Activated CD4-positive, alpha-beta T cell treated with anti-CD3 and anti-CD28 coated beads for 1 hour (primary cell): ENCODE results near the gene PSMF1.
A peak's percentile ranks its signal among the peaks of the same experiment; 100 is the strongest.

Experiments used
- DNase-seq: peaks from one replicate; pipeline ENCODE4 v3.0.0-alpha.2; 2020

Gene PSMF1

GRCh38 chr20:1195226-1195625 lies 76.8 kb downstream of the PSMF1 start:
- DNase-seq = no peak

DNA sequence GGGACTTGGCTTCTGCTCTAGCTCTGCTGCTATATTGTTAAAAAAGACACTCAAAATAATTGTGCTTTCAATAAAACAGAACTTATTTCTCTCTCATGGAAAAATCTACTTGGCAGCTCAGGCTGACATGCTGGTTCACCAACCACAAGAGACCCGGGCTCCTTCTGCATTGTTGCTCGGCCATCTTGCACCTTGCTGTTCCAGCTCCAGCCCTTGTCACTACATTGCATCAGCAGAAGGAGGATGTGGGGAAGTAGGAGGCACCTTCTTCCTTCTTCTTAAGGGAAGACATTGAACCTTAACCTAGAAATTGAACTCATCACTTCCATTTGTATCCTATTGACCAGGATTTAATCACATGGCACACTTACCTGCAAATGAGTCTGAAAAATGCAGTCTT lies 78.2 kb downstream of the PSMF1 start:
- DNase-seq = no peak

DNA sequence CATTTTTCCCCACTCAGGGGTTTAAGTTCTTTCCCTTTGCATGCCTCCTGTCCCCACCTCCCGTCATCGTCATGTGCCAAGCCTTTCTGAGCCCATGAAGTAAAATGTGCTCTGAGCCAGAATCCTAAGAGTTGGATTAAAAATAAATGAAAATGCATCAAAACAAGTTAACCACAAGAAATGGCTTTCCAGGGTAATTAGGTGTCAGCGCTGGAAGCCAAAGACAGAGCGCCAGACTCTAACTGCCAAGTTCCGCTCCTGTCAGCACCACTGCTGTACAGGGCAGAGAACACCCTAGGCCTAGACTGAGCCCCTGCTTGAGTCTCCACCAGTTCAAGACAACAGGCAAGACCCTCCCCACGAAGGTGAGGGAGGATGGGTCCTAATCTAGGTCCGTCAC lies 79.4 kb downstream of the PSMF1 start:
- no peak for DNase-seq

DNA sequence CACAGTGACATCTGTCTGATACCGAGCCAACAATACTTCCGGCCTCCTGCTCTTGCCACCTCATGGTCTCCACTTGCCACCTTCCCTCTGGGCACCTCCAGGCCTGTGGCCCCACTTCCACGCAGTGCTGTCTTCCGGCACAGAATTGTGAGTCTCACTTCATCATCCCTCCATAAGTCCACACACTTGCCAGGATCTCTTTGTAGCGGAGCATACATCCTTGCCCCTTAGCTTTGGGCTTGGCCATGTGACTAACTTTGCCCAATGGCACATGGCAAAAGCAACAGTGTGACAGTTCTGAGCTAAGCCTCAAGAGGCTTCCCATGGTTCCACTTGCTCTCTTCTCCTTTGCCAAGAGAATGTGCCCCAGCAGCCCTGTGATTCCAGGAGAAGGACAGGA lies 80.3 kb downstream of the PSMF1 start:
- no peak for DNase-seq

GRCh38 chr20:1199212-1199873 lies 80.9 kb downstream of the PSMF1 start:
- DNase-seq = no peak

- no peak for DNase-seq
Observed at GRCh38 chr20:1199964-1200363, 81.6 kb downstream of the PSMF1 start.

DNA sequence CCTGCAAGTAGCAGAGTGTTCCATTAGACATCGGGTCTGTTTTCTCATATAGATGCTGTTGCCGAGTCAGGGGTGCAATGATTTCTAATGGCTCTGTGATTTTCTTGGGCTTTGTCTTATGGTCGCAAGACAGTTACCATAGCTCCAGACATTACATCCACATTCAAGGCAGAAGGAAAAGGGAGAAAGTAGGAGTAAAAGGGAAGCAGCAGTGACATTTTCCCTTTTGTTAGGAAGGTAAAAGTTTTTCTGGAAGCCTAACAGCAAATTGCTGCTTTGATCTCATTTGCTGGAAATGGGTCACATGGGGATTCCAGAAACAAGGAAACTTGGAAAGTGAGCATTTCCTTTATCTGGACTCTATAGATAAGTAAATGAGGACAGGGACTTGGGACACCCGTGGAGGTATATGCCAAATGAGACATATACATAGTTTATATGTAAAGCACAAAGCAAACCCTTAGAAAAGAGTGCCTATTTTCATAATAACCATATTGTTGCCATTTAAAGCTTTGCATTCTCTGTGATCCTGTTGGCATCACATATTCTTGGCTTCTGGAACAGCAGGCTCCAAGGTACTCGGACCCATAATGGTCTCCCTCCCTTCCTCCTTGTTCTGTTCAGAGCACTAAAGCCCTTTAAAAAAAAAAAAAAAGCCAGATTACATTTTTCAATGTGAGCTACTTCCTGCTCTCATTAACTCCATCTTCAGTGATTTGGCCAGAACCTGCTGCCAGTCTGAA lies 84.5 kb downstream of the PSMF1 start, which contains the start of gene C20orf202:
Gene C20orf202 (plus strand): TSS at position 693 of the 743 bp plus-strand sequence. CDS start 132 bp downstream, outside the sequence.
- DNase-seq = no peak

DNA sequence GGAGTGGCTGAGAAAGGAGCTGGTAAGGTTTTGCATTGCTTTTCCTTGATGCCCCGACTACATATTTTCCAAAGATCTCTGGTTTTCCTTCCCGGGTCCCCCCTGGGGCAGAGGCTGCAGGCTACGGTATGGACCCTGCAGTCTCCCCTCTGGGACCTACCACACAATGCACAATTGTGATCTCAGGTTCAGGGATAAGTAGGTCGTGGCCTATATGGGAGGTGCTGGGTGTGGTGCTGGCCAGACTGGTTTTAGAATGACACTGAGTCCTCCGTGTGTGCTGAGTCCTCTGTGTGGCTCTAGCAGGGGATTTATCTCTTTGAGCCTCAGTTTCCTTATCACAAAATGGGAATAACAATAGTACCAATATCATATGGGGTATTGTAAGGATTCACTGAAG lies 85.2 kb downstream of the PSMF1 start:
- no peak for DNase-seq

- DNase-seq = no peak
Observed at GRCh38 chr20:1204113-1204512, 85.7 kb downstream of the PSMF1 start.

GRCh38 chr20:1204576-1204975 lies 86.2 kb downstream of the PSMF1 start:
- DNase-seq = no peak

DNA sequence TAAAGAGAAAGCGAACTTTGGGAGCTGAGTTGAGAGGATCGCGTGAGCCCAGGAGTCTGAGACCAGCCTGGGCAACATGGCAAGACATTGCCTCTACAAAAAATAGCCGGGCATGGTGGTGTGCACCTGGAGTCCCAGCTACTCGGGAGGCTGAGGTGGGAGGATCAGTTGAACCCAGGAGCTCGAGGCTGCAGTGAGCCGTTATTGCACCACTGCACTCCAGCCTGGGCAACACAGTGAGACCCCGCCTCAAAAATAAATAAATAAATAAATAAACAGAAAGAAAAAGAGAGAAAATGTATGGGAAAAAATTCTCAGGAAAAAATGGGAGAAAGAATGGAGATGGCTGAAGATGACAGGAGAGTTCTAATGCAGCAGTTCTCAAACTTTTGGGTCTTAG lies 87.4 kb downstream of the PSMF1 start:
- no peak for DNase-seq

DNA sequence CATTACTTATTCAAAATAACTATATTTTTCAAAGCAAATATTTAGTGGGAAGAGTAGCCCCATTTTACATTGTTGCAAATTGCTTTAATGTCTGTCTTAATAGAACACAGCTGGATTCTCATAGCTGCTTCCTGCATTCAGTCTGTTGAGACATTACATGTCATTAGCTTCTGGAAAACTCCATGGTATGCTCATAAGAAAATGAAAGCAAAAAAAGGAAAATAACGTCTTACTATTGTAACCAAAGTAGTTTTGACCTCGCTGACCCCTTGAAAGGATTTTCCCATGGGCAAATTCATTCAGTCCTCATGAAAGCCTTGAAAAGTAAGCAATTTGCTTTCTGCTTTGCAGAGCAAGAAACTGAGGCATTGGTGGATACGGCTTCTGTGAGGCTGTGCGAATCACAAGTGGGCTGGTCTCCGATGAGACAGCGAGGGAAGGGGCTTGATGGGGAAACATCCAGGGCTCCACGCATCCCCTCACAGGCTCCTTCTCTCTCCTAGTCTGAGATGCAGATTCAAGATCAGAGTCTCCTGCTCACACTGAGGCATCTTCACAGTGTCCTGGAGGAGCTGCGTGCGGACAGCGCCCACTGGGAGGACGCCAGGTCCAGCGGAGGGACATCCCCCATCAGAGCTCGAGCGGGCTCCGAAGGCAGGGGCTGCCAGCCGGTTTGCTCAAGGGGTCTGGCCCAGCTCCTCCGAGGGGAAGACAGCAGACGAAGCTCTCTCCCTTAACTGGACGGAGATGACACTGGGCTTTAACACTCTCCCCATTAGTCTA lies 88.2 kb downstream of the PSMF1 start:
- DNase-seq = no peak

DNA sequence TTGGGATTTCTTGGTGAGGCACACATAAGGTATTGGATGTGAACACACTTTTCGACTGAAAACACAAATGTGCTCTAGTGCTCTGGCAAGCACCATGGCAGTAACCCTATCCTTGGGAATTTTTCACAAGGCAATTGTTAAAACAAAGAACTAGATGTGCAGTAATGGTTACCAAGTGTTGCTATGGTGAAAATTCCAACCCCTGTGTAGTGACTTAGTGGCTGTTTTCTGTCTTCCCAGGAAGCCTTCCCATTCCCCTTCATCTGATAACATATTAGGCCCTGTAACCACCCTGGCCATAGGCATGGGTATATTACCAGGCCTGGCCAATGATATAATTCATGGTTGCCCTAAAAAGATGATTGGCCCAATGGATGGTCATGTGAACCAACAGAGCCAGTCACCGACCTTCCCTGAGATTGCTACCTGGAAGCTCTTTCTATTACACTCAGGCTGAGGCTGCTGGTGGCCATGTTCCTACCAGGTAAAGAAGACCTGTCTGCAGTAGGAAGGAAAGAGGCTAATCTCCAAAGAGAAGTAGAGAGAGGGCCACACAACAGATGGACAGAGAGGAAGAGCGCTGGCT lies 89.0 kb downstream of the PSMF1 start:
- DNase-seq = no peak

GRCh38 chr20:1209447-1210387 lies 91.3 kb downstream of the PSMF1 start:
- no peak for DNase-seq

DNA sequence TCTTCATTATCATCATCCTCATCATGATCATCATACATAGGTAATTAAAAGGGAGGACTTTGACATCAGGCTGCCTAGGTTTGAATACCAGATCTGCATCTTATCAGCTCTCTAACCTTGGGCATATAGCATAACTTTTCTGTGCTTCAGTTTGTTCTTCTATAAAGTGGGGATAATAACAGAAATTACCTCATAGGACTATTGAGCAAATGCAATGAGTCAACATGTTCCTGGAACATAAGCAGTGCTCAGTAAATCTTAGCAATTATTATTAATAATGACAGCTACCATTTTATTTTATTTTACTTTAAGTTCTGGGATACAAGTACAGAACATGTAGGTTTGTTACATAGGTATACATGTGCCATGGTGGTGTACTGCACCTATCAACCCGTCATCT lies 92.1 kb downstream of the PSMF1 start:
- no peak for DNase-seq

DNA sequence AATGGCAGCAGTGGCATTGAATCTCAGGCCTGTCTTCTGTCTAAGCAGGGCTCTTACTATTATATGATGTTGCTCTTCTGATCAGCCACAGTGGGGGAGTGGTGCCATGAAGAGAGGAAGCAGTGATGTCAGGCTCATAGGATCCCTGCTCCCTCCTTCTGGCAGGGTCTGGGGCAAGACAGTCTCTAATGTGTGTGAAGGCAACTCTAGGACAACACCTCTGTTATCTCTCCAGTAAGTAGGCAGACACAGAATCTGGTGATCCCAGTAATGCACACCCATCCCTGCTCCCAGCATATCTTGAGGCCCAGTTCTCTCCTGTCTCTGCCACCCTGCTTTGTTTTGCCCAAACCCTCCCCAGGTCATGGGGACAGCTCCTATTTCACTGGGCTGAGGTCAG lies 93.6 kb downstream of the PSMF1 start:
- DNase-seq = no peak

GRCh38 chr20:1212607-1213396 lies 94.4 kb downstream of the PSMF1 start:
- DNase-seq = peak; percentile 55

GRCh38 chr20:1214838-1215261 lies 96.4 kb downstream of the PSMF1 start:
- no peak for DNase-seq

GRCh38 chr20:1215386-1216170 lies 97.2 kb downstream of the PSMF1 start:
- no peak for DNase-seq
